Measurements from ENCODE around the gene EIF1. TPM values are rescaled to one million over a fixed set of nuclear protein-coding genes. Genes with fewer than 3 reads are reported as not detected.

The EIF1 gene
- total RNA-seq, 4 donors from 2014 or later = 222 to 842 (median 375) TPM

DNA sequence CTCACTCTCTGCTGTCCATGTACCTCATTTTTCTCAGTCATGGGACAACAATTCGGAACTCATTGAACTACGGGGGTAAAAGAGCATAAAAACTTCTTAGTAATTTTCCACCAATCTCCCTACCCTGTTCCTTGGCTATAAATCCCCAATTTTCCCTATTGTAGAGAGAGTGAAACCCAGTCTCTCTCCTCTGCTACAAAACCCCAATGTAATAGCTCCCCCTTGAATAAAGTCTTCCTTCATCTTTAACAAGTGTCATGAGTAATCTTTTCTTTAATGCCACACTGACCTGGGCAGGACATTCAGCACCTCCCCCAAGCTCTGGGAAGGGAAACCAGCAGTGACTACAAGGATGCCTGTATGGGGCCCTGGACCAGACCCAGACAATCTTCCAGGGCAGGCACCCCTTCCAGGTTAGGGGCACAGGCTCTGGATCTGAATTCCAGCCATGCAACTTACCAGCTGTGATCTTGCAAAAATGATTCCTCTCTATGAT lies 10.2 kb upstream of the EIF1 start:
- Histone ChIP-seq H3K9me3 (no peaks in the 10 kb centered on the region), H3K27me3 (peaks cover 0 to 4% (median 0%) of the 10 kb centered on the region in 3 donors), H3K27ac (peak overlapping the region; percentile 23 to 71 (median 54)), H3K4me1 (no peaks in the 10 kb centered on the region), H3K4me3 (peak overlapping the region in 2 of 4 donors; percentile 6 to 29), H3K36me3 (no peaks in the 10 kb centered on the region)
- in situ Hi-C loops (cut with MboI; ENCODE audit: low sequenced_read_pairs in 4 of 4) (loop anchor here in 1 of 4 donors (10.0 kb wide), 1 partner anchor 864 kb away; no protein-coding TSS in a partner anchor), intact Hi-C loops (cut with DNase I; ENCODE audit: low total_unique reads) (no loop called here)
- TF ChIP-seq, protein P1, sequence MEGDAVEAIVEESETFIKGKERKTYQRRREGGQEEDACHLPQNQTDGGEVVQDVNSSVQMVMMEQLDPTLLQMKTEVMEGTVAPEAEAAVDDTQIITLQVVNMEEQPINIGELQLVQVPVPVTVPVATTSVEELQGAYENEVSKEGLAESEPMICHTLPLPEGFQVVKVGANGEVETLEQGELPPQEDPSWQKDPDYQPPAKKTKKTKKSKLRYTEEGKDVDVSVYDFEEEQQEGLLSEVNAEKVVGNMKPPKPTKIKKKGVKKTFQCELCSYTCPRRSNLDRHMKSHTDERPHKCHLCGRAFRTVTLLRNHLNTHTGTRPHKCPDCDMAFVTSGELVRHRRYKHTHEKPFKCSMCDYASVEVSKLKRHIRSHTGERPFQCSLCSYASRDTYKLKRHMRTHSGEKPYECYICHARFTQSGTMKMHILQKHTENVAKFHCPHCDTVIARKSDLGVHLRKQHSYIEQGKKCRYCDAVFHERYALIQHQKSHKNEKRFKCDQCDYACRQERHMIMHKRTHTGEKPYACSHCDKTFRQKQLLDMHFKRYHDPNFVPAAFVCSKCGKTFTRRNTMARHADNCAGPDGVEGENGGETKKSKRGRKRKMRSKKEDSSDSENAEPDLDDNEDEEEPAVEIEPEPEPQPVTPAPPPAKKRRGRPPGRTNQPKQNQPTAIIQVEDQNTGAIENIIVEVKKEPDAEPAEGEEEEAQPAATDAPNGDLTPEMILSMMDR (IDR thresholded peaks at IDR 0.05 in 4 of 5, conservative IDR thresholded peaks at IDR 0.05 in 1 of 5) = no peak
- TF ChIP-seq POLR2A (IDR thresholded peaks at IDR 0.05) = no peak
- DNase-seq (no peak), ATAC-seq (no peak)

DNA sequence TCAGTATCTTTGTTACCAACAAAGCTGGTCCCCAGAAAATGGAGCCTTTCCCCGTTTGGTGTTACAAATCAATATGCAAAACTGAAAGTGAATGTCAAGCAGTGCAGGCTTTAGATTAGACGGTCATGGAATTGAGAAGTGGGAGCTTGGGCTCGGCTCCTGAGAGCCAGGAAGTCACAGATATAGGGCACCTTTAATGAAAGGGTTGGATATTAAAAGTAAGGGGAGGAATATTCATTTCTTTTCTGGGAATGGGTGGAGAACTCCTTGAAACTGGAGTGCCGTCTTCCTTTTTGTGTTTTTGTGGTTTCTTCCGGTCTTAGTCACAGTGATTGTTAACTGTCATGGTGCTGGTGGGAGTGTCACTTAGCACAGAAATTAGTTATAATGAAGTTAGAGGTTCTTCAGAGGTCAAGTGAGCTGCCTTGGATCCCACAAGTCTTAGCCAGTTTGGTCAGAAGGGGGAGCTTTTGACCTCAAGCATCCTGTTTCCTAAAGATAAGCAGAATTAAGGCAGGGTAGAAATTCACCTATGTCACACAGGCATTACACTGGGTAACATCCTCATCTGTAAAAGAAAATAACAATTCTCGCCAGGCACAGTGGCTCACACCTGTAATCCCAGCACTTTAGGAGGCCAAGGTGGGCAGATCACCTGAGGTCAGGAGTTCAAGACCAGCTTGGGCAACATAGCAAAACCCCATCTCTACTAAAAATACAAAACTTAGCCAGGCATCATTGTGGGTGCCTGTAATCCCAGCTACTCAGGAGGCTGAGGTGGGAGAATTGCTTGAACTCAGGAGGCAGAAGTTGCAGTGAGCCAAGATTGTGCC lies 9.6 kb upstream of the EIF1 start:
- TF ChIP-seq, protein P1 (IDR thresholded peaks at IDR 0.05 in 4 of 5, conservative IDR thresholded peaks at IDR 0.05 in 1 of 5) = no peak
- TF ChIP-seq POLR2A (IDR thresholded peaks at IDR 0.05) = peak in 1 of 2 donors; percentile 35
- Histone ChIP-seq H3K4me1 (no peaks in the 10 kb centered on the region), H3K36me3 (no peaks in the 10 kb centered on the region), H3K27me3 (peaks cover 0 to 4% (median 0%) of the 10 kb centered on the region in 3 donors), H3K4me3 (peak overlapping the region in 2 of 4 donors; percentile 6 to 29), H3K9me3 (no peaks in the 10 kb centered on the region), H3K27ac (peak overlapping the region; percentile 45 to 71 (median 54))
- DNase-seq = no peak
- intact Hi-C loops (cut with DNase I; ENCODE audit: low total_unique reads) = no loop called here
- in situ Hi-C loops (cut with MboI; ENCODE audit: low sequenced_read_pairs in 4 of 4) = loop anchor here in 1 of 4 donors (10.0 kb wide), 1 partner anchor 864 kb away; no protein-coding TSS in a partner anchor
- ATAC-seq = peak; percentile 52 to 83

DNA sequence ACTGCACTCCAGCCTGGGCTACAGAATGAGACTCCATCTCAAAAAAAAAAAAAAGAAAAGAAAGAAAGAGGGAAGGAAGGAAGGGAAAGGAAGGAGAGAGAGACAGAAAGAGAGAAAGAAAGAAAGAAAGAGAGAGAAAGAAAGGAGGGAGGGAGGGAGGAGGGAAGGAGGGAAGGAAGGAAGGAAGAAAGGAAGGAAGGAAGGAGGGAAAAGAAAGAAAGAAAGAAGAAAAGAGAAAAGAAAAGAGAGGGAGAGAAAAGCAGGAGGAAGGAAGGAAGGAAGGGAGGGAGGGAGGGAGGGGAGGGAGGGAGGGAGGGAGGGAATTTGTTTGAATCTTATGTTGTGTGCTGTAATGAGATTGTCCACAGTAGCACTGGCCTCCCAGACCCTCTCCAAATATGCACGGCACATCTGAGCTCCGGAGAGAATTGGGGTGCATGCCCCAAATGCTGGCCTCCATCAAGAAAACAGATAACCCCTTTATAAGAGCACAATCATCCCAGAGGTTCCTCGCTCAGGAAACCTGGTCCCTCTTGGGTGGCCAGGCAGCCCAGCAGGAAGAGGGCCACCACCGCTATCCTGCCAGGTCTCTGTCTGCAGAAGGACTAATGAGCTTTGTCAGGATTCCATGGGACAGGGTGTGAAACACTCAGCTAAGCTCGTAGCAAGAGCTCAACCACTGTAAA lies 8.8 kb upstream of the EIF1 start:
- Histone ChIP-seq H3K4me1 (no peaks in the 10 kb centered on the region), H3K36me3 (no peaks in the 10 kb centered on the region), H3K4me3 (no peak overlapping the region), H3K9me3 (no peaks in the 10 kb centered on the region), H3K27me3 (peaks cover 0 to 4% (median 0%) of the 10 kb centered on the region in 3 donors), H3K27ac (peak overlapping the region in 3 of 4 donors; percentile 46 to 61 (median 60))
- DNase-seq (no peak), ATAC-seq (no peak)
- in situ Hi-C loops (cut with MboI; ENCODE audit: low sequenced_read_pairs in 4 of 4) = loop anchor here in 1 of 4 donors (10.0 kb wide), 1 partner anchor 865 kb away; no protein-coding TSS in a partner anchor
- intact Hi-C loops (cut with DNase I; ENCODE audit: low total_unique reads) = no loop called here
- no peak for TF ChIP-seq POLR2A (IDR thresholded peaks at IDR 0.05)
- TF ChIP-seq, protein P1 (IDR thresholded peaks at IDR 0.05 in 4 of 5, conservative IDR thresholded peaks at IDR 0.05 in 1 of 5) = no peak

DNA sequence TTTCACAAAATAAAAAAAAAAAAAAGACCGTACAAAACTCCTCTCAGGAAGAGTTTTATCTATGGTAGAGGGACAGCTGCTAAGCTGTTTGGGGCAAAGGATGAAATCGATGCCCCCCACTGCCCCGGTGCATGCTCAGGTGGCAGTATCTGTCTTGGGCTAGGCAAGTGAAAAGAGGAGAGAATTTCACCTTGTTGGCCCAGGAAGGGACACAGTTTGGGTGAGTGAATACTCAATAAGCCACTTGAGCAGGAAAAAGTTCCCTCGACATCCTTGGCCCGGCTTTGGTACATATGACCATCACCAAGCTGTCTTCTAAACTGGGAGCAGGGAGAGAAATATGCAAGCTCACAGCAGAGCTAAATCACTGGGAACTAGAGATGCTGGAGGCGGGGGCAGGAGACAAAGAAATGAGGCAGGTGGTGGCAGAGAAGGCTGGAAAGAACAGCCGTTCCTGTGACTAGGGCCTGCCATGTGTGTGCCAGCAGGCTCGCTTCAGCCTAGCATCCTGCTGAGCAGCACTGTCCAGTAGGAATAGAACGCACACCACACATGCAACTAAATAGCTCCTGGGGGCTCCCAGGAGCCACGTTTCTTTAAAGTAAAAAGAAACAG lies 8.2 kb upstream of the EIF1 start:
- H3K9me3 ChIP-seq = no peaks in the 10 kb centered on the region
- no peak overlapping the region for H3K27ac ChIP-seq
- DNase-seq = no peak
- no peak for ATAC-seq
- H3K4me3 ChIP-seq = no peak overlapping the region
- intact Hi-C loops (cut with DNase I; ENCODE audit: low total_unique reads) = no loop called here
- TF ChIP-seq, protein P1 (IDR thresholded peaks at IDR 0.05 in 4 of 5, conservative IDR thresholded peaks at IDR 0.05 in 1 of 5) = no peak
- TF ChIP-seq POLR2A (IDR thresholded peaks at IDR 0.05) = no peak
- no peaks in the 10 kb centered on the region for H3K36me3 ChIP-seq
- H3K27me3 ChIP-seq = peaks cover 0 to 4% (median 0%) of the 10 kb centered on the region in 3 donors
- in situ Hi-C loops (cut with MboI; ENCODE audit: low sequenced_read_pairs in 4 of 4) = no loop called here
- H3K4me1 ChIP-seq = no peaks in the 10 kb centered on the region

Measured in gastrocnemius medialis (tissue), 4 donors.